NCI-H1694 (cell line): ENCODE measurements around the gene DKK2.

ENCODE experiments used
- DNase-seq: peaks from one replicate; lab custom pipeline; 2025; lab: John Stamatoyannopoulos, UW

DKK2 gene

GRCh38 chr4:107017443-107018343 lies 18.4 kb downstream of the DKK2 start:
- no peak for DNase-seq

- DNase-seq = no peak
These were observed 24.8 kb downstream of the DKK2 start for GRCh38 chr4:107011312-107011711.

- no peak for DNase-seq
These were observed 26.7 kb downstream of the DKK2 start for GRCh38 chr4:107009196-107009968.

GRCh38 chr4:107008115-107008514 lies 28.0 kb downstream of the DKK2 start:
- DNase-seq = no peak

- no peak for DNase-seq
These were observed 29.9 kb downstream of the DKK2 start for GRCh38 chr4:107006218-107006617.

- DNase-seq = no peak
These were observed 39.6 kb downstream of the DKK2 start for GRCh38 chr4:106996490-106996889.

- no peak for DNase-seq
These were observed 42.3 kb downstream of the DKK2 start for GRCh38 chr4:106993827-106994226.

GRCh38 chr4:106987311-106987710 lies 48.8 kb downstream of the DKK2 start:
- no peak for DNase-seq

GRCh38 chr4:106986486-106986885 lies 49.6 kb downstream of the DKK2 start:
- no peak for DNase-seq

- no peak for DNase-seq
These were observed 50.3 kb downstream of the DKK2 start for GRCh38 chr4:106985830-106986229.

- DNase-seq = no peak
These were observed 53.4 kb downstream of the DKK2 start for GRCh38 chr4:106982711-106983211.

GRCh38 chr4:106981431-106981830 lies 54.7 kb downstream of the DKK2 start:
- DNase-seq = no peak

GRCh38 chr4:106979476-106979875 lies 56.6 kb downstream of the DKK2 start:
- DNase-seq = no peak

- DNase-seq = no peak
These were observed 57.9 kb downstream of the DKK2 start for GRCh38 chr4:106978046-106978774.

GRCh38 chr4:106971636-106972035 lies 64.5 kb downstream of the DKK2 start:
- no peak for DNase-seq

- DNase-seq = no peak
These were observed 68.2 kb downstream of the DKK2 start for GRCh38 chr4:106967892-106968291.

- DNase-seq = no peak
These were observed 82.9 kb downstream of the DKK2 start for GRCh38 chr4:106953036-106953705.

GRCh38 chr4:106951891-106952290 lies 84.2 kb downstream of the DKK2 start:
- DNase-seq = no peak

- DNase-seq = no peak
These were observed 94.3 kb downstream of the DKK2 start for GRCh38 chr4:106941841-106942240.

- no peak for DNase-seq
These were observed 105.6 kb downstream of the DKK2 start for GRCh38 chr4:106930522-106930921.

GRCh38 chr4:106929248-106929647 lies 106.9 kb downstream of the DKK2 start:
- no peak for DNase-seq

- DNase-seq = no peak
These were observed 121.9 kb downstream of the DKK2 start for GRCh38 chr4:106914223-106914622.
